NCI-H774 (cell line): ENCODE measurements around the gene PLEKHM2.

Experiments
- DNase-seq: peaks from one replicate; lab custom pipeline; 2025; lab: John Stamatoyannopoulos, UW

Gene PLEKHM2

GRCh38 chr1:15758343-15758931 is 74.3 kb downstream of the PLEKHM2 start, which contains the start of gene FBLIM1:
TSS of gene FBLIM1 (plus strand) at chr1:15758795. CDS start at chr1:15764984, 6,189 bp downstream.
- DNase-seq = no peak

- DNase-seq = no peak
Measured at GRCh38 chr1:15758953-15759661, 75.0 kb downstream of the PLEKHM2 start.

- DNase-seq = no peak
Measured at GRCh38 chr1:15760520-15761211, 76.5 kb downstream of the PLEKHM2 start.

GRCh38 chr1:15761366-15762128 is 77.4 kb downstream of the PLEKHM2 start:
- DNase-seq = no peak

GRCh38 chr1:15762546-15762945 is 78.4 kb downstream of the PLEKHM2 start:
- DNase-seq = no peak

- no peak for DNase-seq
Measured at GRCh38 chr1:15764269-15764764, 80.2 kb downstream of the PLEKHM2 start.

- DNase-seq = no peak
Measured at GRCh38 chr1:15764890-15765289, 80.8 kb downstream of the PLEKHM2 start.

- no peak for DNase-seq
Measured at GRCh38 chr1:15765495-15766194, 81.5 kb downstream of the PLEKHM2 start.

- no peak for DNase-seq
Measured at GRCh38 chr1:15767941-15768340, 83.8 kb downstream of the PLEKHM2 start.

- no peak for DNase-seq
Measured at GRCh38 chr1:15768388-15768787, 84.3 kb downstream of the PLEKHM2 start.

- no peak for DNase-seq
Measured at GRCh38 chr1:15770313-15770962, 86.3 kb downstream of the PLEKHM2 start.

- DNase-seq = no peak
Measured at GRCh38 chr1:15771836-15772515, 87.9 kb downstream of the PLEKHM2 start.

- no peak for DNase-seq
Measured at GRCh38 chr1:15775706-15776105, 91.6 kb downstream of the PLEKHM2 start.

GRCh38 chr1:15777909-15778707 is 94.0 kb downstream of the PLEKHM2 start:
- no peak for DNase-seq
